CD4-positive, alpha-beta T cell treated with Interleukin-17A for 4 hours (primary cell): ENCODE results near the gene JADE3.
"Not testable (repeated sequence)": the region's sequence is repeated elsewhere in the genome, so short reads cannot be mapped to it uniquely, and the experiment has no call there.

Experiments
- DNase-seq: peaks from one replicate; pipeline ENCODE4 v3.0.0-alpha.2; 2020; ENCODE audit warnings: mixed read lengths

JADE3 gene

DNA sequence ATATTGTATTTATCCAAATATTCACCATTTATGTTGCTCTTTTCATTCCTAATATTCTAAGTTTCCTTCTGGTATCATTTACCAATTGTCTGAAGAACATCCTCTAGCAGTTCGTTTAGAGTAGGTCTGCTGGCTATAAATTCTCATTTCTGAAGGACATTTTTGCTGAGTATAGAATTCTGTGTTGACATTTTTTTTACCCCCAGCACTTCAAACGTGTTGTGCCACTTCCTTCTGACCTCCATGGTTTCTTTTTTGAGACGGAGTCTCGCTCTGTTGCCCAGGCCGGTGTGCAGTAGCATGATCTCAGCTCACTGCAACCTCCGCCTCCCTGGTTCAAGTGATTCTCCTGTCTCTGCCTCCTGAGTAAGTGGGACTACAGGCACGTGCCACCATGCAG is 26.4 kb downstream of the JADE3 start:
- no peak for DNase-seq

DNA sequence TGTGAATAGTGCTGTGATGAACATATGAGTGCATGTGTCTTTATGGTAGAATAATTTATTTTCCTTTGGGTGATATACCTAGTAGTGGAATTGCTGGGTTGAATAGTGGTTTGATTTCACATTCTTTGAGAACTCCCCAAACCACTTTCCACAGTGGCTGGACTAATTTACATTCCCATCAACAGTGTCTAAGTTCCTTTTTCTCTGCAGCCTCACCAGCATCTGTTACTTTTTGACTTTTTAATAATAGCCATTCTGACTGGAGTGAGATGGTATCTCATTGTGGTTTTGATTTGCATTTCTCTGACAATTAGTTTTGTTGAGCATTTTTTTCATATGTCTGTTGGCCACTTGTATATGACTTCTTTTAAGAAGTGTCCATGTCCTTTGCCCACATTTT is 29.1 kb downstream of the JADE3 start:
- DNase-seq: no peak

DNA sequence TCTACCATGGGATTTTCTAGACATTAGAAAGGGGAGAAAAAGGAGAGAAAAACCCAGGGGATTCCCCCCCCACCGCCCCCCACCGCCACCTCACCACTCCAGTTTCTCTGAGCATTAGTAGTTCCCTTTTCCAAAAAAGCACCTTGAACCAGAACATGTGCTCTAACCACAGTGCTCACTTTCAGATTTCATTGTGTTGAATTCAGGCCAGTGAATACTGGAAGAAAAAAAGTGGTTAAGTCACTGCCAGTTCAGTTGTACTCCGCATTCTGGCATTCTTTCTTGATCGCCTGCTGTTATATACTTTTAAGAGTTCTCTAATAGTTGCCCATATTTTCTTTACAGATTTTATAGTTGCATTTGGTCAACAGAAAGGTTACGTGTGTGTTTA is 40.9 kb downstream of the JADE3 start:
- DNase-seq: no peak

DNA sequence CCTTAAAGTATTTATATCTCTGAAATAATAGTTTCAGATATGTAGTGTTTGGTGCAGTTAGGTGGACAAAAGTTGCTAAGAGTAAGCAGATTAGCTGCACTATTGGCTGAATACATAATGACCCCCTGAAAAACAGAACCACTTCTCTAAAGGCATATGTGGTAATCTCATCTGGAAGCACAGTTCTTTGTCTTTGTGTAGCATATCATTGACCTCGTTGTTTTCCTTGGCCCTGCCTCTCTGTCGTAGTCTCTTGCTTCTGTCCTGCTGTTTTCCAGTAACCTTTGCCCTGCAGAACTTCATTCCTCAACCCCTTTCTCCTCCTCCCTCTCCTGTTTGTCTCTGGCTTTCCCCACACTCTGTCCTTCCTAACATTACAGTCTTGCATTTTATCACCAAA is 41.4 kb downstream of the JADE3 start:
- DNase-seq: no peak

DNA sequence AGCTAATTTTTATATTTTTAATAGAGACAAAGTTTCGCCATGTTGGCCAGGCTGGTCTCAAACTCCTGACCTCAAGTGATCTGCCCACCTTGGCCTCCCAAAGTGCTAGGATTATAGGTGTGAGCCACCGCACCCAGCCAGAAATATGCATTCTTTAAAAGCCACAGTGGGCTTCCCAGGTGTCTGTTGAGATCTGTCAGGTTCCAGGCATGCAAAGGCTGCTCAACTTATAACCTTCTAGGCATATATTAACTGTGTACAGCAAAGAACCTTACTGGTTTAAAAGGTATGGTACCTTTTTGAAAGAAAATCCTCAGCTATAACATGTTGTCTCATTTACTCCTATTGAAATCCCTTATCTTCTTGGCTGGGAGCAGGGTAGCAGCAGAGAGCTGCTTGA is 42.5 kb downstream of the JADE3 start:
- DNase-seq: no peak

DNA sequence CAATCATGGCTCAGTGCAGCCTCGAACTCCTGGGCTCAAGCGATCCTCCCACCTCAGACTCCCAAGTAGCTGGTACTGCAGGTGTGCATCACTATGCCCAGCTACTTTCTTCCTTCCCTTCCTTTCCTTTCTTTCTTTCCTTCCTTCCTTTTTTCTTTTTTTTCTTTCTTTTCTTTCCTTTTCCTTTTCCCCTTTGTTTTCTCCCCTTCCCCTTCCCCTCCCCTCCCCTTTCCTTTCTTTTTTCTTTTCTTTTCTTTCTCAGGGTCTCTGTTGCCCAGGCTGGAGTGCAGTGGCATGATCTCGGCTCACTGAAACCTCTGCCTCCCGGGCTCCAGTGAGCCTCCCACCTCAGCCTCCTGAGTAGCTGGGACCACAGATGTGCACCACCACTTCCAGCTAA is 44.4 kb downstream of the JADE3 start:
- DNase-seq: not testable (repeated sequence)

DNA sequence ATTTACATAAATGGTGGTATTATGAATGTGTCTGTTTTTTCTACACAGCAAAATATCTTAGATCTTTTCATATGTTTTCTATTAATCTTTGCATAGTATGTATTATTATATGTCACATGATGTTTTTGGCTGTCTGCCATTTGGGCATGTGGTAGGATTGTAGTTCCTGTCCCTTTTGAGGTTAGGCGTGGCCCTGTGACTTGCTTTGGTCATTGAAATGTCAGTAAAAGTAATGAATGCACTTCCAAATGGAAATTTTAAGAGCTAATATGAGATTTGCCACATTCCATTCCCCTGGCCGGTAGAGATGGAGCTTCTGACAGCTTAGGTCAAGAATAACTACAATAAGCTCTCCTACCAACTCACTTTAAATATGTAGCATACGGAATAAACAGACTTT is 45.1 kb downstream of the JADE3 start:
- no peak for DNase-seq

DNA sequence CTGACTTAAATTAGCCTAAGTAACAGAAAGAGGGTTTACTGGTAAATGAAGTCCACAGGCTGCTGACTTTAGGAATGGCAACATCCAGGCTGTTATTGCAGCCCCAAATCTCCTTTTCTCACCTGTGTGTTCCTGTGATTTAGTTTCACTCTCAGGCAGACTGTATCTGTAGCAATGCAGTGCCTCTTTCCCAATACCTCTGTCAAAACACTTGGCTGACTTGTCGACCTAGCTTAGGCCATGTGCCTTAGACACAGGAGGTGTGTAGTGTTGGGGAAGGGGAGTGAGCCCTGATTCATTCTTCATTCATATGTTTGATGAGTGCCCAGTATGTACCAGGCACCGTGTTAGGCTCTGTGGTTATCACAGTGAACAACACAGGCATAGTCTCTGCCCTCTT is 46.9 kb downstream of the JADE3 start:
- no peak for DNase-seq

DNA sequence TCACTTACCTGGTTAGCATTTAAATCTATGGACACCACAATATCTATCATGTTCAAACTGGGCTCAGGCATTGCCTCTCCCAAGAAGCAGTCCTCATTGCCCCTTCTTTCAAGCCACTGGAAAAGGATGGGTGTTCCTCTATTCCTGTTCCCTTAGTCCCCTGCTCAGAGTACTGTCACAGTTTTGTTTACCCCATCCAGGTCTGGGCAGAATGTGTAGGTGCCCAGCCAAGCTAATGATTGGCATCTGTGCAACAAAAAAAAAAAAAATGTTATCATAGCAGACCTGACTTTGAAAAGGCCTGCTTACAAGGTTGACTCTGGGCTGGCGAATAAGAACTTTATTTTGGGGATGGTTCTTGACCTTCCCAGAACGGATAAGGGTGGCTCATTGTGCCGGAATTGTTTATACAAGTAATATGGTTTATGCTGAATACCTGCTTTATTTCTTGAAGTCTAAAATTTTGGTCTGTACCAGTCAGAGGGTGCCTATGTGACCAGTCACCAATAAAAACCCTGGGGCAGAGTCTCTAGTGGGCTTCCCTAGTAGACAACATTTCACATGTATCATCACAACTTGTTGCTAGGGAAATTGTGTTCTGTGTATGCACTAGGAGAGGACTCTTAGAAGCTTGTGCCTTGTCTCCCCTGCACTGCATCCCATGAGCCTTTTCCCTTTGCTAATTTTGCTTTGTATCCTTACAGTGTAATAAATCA is 47.9 kb downstream of the JADE3 start:
- DNase-seq: no peak

DNA sequence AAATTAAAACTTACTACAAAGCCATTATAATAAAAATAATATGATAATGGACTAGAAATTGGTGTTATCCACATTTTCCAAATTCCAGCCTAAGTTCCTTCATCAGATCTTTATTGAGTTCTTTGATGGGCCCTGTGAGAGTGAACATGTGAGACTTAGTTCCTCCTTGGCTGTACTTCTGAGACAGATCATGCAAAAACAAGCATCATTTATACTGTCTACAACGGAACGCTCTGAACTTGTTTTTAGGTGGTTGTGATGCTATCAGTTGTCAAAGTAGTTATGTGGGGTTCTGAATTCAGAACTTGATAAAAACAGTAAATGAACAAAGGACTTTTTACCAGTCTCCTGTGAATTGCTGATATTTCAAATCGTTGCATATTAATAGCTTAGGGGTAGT is 48.9 kb downstream of the JADE3 start:
- DNase-seq: no peak

DNA sequence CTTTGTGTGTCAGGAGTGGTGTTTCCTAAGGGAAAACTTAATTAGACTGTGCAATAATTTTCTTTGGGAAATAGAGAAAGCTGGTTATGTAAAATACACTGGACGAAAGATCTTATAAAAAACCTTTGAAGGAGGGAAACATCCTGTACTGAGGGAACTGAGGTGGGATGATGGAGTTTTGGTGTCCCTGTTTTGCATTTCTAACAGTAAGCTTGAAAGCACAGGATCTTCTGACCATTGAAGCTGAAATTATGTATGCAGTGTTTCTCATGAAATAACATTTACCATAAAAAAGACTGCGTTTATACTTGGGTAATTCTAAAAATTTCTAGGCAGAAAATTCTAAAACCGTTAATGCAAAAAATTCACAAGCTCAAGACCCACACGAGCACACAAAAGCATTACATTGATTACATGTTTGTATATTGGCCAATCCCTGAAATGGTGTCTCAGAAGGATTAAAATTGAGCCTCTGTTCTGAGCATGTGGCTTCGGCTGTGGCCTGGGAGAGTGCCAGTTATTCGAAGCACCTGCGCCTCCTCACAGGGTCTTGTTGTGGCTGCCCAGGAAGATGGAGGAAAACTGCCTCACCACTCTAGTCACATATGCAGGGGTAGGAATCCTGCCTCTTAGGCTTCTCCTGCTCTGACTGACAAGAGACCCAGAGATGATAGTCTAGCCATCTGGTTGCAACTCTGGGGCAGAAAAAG is 49.5 kb downstream of the JADE3 start:
- DNase-seq: no peak

DNA sequence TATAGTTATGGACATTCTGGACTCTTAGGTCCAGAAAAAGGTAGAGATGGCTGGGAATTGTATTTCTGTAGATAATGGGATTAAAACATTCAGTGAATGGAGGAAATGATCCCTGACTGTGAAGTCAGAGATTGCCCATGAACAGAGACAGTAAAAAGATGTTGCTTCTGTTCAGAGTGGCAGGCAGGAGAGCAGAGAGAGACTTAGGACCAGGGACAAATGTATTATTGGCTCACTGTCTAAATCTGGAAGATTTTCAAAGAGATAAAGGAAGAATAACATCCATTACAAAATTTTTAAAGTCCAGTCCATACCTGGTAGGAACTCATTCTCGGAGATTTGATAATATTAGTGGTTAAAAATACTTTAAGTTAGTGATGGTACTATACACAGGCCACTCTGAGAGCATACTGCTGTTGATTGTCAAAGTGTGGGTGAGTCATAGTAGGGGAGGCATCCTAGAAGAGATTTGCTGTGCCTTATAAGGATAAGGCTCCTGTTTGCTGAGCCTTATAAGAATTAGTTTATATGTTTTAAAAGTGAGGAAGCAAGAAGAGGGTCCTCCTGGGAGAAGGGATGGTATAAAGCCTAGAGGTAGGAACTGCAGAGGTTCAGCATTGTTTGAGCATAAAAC is 53.0 kb downstream of the JADE3 start:
- DNase-seq: no peak

DNA sequence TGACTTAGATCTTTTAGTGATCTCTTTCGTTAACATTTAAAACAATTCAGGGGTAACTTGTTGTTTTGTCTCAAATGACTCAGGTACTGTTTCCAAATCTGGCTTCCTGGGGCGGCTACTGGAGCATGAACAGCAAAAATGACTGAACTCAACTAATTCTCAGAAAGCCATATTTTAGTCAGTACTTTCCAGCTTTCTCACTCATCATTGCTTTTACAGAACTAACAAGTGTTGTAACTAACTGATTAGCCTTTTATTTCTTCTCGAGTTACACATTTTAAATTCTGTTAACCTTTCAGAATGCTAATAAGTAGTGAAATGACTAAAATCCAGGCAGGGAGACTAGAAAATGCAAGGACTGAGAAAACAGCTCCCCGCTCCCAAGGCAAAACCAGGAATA is 55.3 kb downstream of the JADE3 start:
- no peak for DNase-seq

DNA sequence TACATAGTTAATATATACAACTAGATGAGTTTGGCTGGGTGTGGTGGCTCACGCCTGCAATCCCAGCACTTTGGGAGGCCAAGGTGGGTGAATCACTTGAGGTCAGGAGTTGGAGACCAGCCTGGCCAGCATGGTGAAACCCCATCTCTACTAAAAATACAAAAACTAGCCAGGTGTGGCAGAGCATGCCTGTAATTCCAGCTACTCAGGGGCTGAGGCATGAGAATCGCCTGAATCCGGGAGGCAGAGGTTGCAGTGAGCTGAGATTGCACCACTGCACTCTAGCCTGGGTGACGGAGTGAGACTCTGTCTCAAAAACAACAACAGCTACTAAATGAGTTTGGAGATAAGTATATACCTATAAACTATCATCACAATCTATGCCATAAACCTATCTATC is 64.8 kb downstream of the JADE3 start:
- not testable (repeated sequence) for DNase-seq

DNA sequence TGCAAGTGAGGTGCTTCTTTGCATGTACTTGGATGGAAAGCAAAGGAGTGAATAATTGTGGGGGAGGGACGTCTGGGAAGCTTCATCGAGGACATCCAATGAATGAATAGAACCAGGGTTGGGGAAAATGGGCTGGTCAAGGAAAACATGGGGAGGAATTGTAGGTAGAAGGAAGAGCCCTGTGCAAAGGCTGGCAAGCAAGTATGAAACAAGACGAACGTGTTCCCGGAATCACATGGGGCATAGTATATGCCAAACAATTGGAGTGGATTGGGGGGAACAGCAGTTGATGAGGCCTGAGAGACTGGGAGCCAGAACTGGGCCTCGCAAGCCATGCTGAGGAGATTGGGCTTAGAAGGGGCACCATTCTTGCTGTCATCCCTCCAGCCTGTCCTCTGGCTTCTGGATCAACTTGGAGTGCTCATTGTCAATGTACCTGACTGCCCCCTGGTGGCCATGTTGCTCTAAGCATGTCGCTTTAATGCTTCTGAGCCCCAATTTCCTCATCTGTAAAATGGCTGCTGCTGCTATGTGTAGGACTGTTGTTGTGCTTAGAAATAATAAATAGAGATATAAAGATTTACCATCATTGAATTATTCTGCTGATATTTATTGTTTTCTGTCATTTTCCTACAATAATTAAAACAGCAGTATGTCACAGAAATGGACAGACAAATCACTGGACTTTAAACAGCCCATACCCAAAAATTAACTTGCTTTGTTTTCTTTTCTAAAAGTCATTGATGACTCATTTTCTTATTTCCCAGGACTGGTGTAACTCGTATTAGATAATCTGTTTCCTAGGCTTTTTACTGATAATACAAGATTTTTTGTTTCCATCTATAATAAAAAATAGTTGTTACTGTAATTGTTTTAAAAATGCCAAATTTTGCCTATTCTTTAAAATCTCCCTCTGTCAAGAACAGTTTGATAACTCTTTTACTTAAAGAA is 66.4 kb downstream of the JADE3 start:
- peak; percentile 82 for DNase-seq

DNA sequence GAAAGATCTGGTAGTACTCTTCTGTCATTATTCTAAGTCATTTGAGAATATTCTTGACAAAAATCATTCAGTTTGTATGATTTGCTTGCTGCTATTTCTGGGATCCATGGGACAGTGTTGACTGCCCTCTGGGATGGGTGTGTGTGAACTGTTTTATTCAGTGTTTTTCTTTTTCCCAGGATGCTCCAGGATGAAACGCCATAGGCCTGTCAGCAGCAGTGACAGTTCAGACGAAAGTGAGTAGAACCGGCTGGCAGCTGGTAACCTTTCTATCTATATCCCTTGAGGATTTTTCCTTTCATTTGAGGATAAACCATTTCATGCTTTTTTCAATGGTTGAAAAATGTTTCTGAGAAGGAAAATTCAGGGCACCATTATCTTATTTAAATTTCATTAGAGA is 72.5 kb downstream of the JADE3 start:
- DNase-seq: no peak

DNA sequence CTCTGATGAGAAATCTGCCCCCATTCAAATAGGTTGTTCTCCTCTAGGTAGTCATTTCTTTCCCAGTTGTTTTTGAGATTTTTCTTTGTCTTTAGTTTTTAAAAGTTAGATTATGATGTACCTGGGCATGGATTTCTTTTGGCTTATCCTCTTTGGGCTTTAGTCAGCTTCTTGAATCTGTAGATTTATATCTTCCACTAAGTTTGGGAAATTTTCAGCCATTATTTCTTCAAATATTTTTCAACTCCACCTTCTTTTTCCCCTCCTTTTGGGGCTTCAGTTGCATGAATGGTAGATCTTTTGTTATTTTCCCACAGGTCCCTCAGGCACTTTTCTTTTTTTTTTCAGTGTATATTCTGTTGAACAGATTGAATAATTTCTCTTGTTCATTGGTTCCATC is 77.3 kb downstream of the JADE3 start:
- no peak for DNase-seq

DNA sequence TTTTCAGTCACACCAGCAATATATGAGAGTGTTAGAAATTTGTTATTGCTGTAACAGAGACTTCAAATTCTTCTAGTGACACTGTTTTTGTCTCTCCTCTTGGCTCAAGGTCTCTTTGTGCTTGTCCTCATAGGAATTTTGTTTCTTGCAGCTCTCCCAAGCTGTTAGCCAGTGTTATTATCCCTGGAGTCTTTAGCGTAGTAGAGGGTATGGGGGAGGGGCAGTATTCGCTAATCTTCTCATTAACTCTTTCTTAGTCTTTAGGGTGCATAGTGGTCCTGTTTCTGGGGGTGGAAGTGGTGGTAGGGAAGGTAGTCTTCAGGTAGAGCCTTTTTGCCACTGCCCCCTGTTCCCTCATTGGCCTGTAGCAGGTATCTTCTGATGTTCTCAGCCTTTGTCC is 79.4 kb downstream of the JADE3 start:
- DNase-seq: no peak

DNA sequence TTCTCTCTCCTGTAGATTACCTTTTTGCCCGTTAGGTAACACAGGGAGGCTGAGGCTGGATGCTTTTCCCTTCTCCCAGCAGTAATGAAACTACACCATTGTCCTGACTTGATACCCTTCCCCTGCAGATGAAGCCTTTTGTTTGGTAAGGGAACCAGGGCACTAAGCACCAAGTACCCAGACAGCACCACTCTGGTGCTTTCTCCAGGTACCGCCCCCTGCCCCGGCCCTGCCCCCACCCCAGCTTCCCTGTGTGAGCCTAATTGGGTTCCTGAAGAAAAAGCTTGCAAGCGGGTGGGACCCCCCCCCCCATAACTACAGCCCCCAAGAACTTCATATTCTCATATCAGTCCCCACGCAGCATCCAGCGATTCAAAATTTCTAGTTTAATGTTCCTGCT is 79.8 kb downstream of the JADE3 start:
- no peak for DNase-seq

DNA sequence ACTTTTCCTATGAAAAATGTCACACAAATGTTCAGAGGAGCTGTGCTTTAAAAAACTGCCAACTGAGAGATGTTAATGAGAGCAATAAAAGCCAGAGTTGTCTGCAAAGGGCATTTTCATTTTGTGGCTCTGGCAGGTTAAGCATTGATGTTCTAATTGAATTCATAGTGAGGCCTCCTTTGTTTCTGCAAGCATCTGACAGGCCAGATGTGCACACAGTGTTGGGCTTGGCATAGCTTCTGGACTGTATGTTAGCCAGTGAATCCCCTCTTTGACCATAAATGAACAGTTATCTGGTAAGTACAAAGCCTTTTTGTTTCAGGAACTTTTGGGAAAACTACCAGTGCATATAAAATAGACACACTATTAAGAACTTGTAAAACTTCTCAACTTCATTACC is 81.9 kb downstream of the JADE3 start:
- DNase-seq: no peak

DNA sequence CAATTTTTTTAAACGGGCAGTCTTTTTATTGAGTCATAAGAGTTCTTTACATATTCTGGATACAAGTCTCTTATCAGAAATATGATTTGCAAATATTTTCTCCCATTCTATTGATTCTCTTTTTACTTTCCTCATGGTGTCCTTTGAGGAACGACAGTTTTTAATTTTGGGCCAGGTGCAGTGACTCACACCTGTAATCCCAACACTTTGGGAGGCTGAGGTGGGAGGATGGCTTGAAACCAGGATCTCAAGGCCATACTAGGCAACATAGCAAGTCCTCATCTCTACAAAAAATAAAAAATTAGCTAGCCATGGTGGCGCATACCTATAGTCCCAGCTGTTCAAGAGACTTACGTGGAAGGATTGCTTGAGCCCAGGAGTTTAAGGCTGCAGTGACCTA is 99.9 kb downstream of the JADE3 start:
- no peak for DNase-seq

DNA sequence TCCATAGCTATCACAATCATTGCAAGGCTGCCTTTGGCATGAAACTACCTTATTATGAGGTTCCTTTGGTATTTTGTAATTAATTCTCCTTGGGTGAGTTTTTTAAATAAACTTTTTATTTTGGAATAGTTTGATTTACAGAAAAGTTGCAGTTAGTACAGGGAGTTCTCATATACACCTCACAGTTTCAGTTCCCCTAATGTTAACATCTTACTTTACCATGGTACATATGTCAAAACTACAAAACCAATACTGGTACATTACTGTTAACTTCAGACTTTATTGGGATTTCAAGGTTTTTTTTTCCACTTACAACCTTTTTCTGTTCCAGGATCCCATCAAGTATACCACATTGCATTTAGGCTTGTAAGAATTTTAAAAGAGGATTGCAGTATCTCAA is 114.0 kb downstream of the JADE3 start:
- DNase-seq: no peak

DNA sequence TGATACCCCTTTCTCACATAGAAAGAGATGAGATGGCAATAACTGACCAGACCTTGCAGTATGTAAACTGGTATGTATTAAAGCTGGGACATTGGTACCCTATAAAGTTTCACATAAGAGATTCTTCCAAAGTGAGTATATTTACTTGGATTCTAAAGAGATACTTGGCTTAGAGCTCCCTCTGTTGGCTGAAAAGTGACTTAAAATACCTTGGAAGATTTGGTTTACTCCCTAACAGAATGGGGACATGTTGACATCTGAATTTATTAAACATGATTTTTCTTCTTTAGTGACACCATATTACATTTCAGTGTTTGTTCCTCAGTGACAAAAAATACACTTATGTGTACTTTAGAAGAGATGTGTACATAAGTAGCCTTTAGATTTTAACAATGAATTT is 118.1 kb downstream of the JADE3 start:
- peak; percentile 32 for DNase-seq
